HCT116 (cell line): Measurements from ENCODE around the gene ZNF197. TPM values are rescaled to one million over a fixed set of nuclear protein-coding genes. Genes with fewer than 3 reads are reported as not detected.

ENCODE experiments used
- ATAC-seq: fragments of 200-7000 bp; cut with Tn5 transposase; 2 replicates; pipeline ENCODE4 v1.9.1; 2020; ENCODE audit warnings: mild to moderate bottlenecking, moderate library complexity
- BruUV-seq: library from RNA; stranded (reverse); fragments of 400-500 nt; replicated peaks from 2 replicates; lab custom pipeline; 2021; lab: Mats Ljungman, UMichigan
- CTCF ChIA-PET: fragments of 300-600 bp; sonication (Branson Sonifier 250); formaldehyde crosslinking; loops from one replicate; lab custom pipeline; 2021; ENCODE audit warnings: antibody characterized with exemption; lab: Charles Lee
- POLR2A ChIA-PET: fragments of 300-600, 350-600 bp; sonication (Branson Sonifier 250); formaldehyde crosslinking; loops from one replicate; lab custom pipeline; 2021; ENCODE audit warnings: antibody characterized with exemption; lab: Charles Lee
- RAD21 ChIA-PET, 2 experiments: fragments of 300-600 bp; sonication (Branson Sonifier 250); formaldehyde crosslinking; loops; one replicate each; lab custom pipeline; 2023; ENCODE audit warnings: low total read pairs in 2 of 2; ENCODE audit not compliant: uncharacterized antibody in 2 of 2, unreplicated experiment in 2 of 2, low non-redundant PET in 1 of 2; lab: Charles Lee
- DNase-seq: peaks from one replicate; pipeline ENCODE4 v3.0.0-alpha.2; 2010; ENCODE audit warnings: low read depth, low spot score
- H2AFZ ChIP-seq: fragments of 200-600 bp; shearing (Covaris generic), sonication (generic); 2 replicates; pipeline ENCODE4 v1.6.1; 2017; ENCODE audit warnings: low read depth, mixed run types, mixed read lengths, antibody characterized with exemption, low read length; ENCODE audit not compliant: poor library complexity, severe bottlenecking
- H3K27ac ChIP-seq: 2 replicates; pipeline ENCODE4 v1.5.1; 2012; ENCODE audit warnings: low read depth, low read length
- H3K27me3 ChIP-seq: fragments of 200-600 bp; sonication (generic); 2 replicates; pipeline ENCODE4 v1.6.1; 2016; ENCODE audit warnings: mixed run types, low read length, mixed read lengths; ENCODE audit not compliant: insufficient read depth
- H3K36me3 ChIP-seq, 2 experiments: fragments of 200-500 bp in 1 of 2; fragments of 200-600 bp in 1 of 2; sonication (Bioruptor generic) in 1 of 2; sonication (generic) in 1 of 2; 2 replicates each; pipeline versions ENCODE4 v1.5.1 to v1.6.1; 2014 to 2016; ENCODE audit warnings: low read length in 2 of 2, inconsistent platforms in 1 of 2, mixed read lengths in 1 of 2, mixed run types in 1 of 2; ENCODE audit not compliant: insufficient read depth in 2 of 2, control insufficient read depth in 1 of 2
- H3K4me1 ChIP-seq, 2 experiments: fragments of 200-600 bp in 1 of 2; sonication (generic) in 1 of 2; 2 replicates each; pipeline versions ENCODE4 v1.5.1 to v1.6.1; 2012 to 2017; ENCODE audit warnings: low read length in 2 of 2, inconsistent platforms in 1 of 2, mild to moderate bottlenecking in 1 of 2, mixed read lengths in 1 of 2, mixed run types in 1 of 2, moderate library complexity in 1 of 2; ENCODE audit not compliant: insufficient read depth in 2 of 2, control insufficient read depth in 1 of 2
- H3K4me2 ChIP-seq: fragments of 200-600 bp; sonication (generic); 2 replicates; pipeline ENCODE4 v1.6.1; 2017; ENCODE audit warnings: mixed run types, low read length, mixed read lengths
- H3K4me3 ChIP-seq, 2 experiments: fragments of 200-600 bp in 1 of 2; sonication (generic) in 1 of 2; replicated peaks in 1 of 2; 2 replicates each; pipeline ENCODE4 v1.5.1; 2011 to 2016; ENCODE audit warnings: low read length in 2 of 2, control low read depth in 1 of 2, low read depth in 1 of 2, mild to moderate bottlenecking in 1 of 2, mixed read lengths in 1 of 2, mixed run types in 1 of 2
- H3K79me2 ChIP-seq: fragments of 200-600 bp; sonication (generic); 2 replicates; pipeline ENCODE4 v1.6.1; 2017; ENCODE audit warnings: mild to moderate bottlenecking, mixed run types, low read length, moderate library complexity, mixed read lengths; ENCODE audit not compliant: insufficient read depth
- H3K9ac ChIP-seq: fragments of 200-600 bp; sonication (generic); 2 replicates; pipeline ENCODE4 v1.6.1; 2016; ENCODE audit warnings: low read length, mixed read lengths
- H3K9me2 ChIP-seq: fragments of 200-600 bp; sonication (generic), shearing (Covaris generic); 2 replicates; pipeline ENCODE4 v1.6.1; 2017; ENCODE audit warnings: mixed run types, mild to moderate bottlenecking, moderate library complexity; ENCODE audit not compliant: insufficient read depth
- H3K9me3 ChIP-seq, 2 experiments: fragments of 200-500 bp in 1 of 2; fragments of 200-600 bp in 1 of 2; sonication (Bioruptor generic) in 1 of 2; sonication (generic) in 1 of 2; 2 replicates each; pipeline ENCODE4 v1.6.1; 2014 to 2017; ENCODE audit warnings: low read length in 2 of 2, mixed read lengths in 2 of 2, inconsistent platforms in 1 of 2, low read depth in 1 of 2, mild to moderate bottlenecking in 1 of 2, mixed run types in 1 of 2, moderate library complexity in 1 of 2; ENCODE audit not compliant: control insufficient read depth in 1 of 2, insufficient read depth in 1 of 2
- H4K20me1 ChIP-seq: fragments of 200-600 bp; sonication (generic), shearing (Covaris generic); 2 replicates; pipeline ENCODE4 v1.6.1; 2017; ENCODE audit warnings: mixed run types, mild to moderate bottlenecking, moderate library complexity; ENCODE audit not compliant: insufficient read depth
- ATF3 ChIP-seq: IDR thresholded peaks from 2 replicates; pipeline ENCODE4 v1.6.1; 2012
- CBX3 ChIP-seq: IDR thresholded peaks from 2 replicates; pipeline ENCODE4 v1.6.1; 2012; ENCODE audit warnings: low read depth
- CEBPB ChIP-seq: IDR thresholded peaks from 2 replicates; pipeline ENCODE4 v1.6.1; 2012; ENCODE audit warnings: low read depth
- EZH2 ChIP-seq: fragments of 200-600 bp; sonication (generic); IDR thresholded peaks from 2 replicates; pipeline ENCODE4 v1.6.1; 2017; ENCODE audit warnings: antibody characterized with exemption, mixed run types
- EZH2phosphoT487 ChIP-seq: fragments of 200-600 bp; IDR thresholded peaks from 2 replicates; pipeline ENCODE4 v1.6.1; 2018; ENCODE audit warnings: antibody characterized with exemption, borderline replicate concordance
- FOSL1 ChIP-seq: IDR thresholded peaks from 2 replicates; pipeline ENCODE4 v1.6.1; 2012; ENCODE audit warnings: low read depth
- POLR2AphosphoS5 ChIP-seq: IDR thresholded peaks from 2 replicates; pipeline ENCODE4 v1.6.1; 2011; ENCODE audit warnings: mild to moderate bottlenecking, low read depth, low read length, moderate library complexity
- REST ChIP-seq: IDR thresholded peaks from 2 replicates; pipeline ENCODE4 v1.6.1; 2012; ENCODE audit warnings: low read depth
- SRF ChIP-seq: IDR thresholded peaks from 2 replicates; pipeline ENCODE4 v1.6.1; 2012; ENCODE audit warnings: low read depth
- YY1 ChIP-seq: IDR thresholded peaks from 2 replicates; pipeline ENCODE4 v1.6.1; 2011; ENCODE audit warnings: low read length, low read depth, moderate library complexity, mild to moderate bottlenecking; ENCODE audit not compliant: insufficient replicate concordance; ENCODE audit errors: extremely low read depth
- ZBTB33 ChIP-seq: IDR thresholded peaks from 2 replicates; pipeline ENCODE4 v1.6.1; 2011; ENCODE audit warnings: mild to moderate bottlenecking, low read length, moderate library complexity; ENCODE audit not compliant: insufficient replicate concordance; ENCODE audit errors: extremely low read depth
- intact Hi-C: fragments of 100-400 bp; cut with micrococcal nuclease; formaldehyde crosslinking; loops from 2 replicates; pipeline ENCODE4 v1.10.0; 2022
- total RNA-seq: library from RNA; stranded (reverse); gene quantifications from one replicate; pipeline ENCODE4 v1.2.1, GENCODE V29; 2021; ENCODE audit not compliant: unreplicated experiment

ZNF197 gene
- total RNA-seq, 1 experiment from 2014 or later: 16.5 TPM

- DNase-seq (no peak), ATAC-seq (no peak)
- ChIA-PET POLR2A (no interaction called here), CTCF (no interaction called here), RAD21 (no interaction called here)
- no peaks in the 10 kb centered on the region for H3K27me3 ChIP-seq
- H3K4me2 ChIP-seq: no peak overlapping the region
- intact Hi-C loops: no loop called here
- H3K79me2 ChIP-seq: no peaks in the 10 kb centered on the region
- H3K9ac ChIP-seq: no peak overlapping the region
- H3K4me3 ChIP-seq: no peak overlapping the region
- no peaks in the 10 kb centered on the region for H3K4me1 ChIP-seq
- peaks cover 5% of the 10 kb centered on the region in 2 experiments; a peak in 2 of 4 replicates for H3K9me3 ChIP-seq
- BruUV-seq: no TSS peak
- H3K9me2 ChIP-seq: no peaks in the 10 kb centered on the region
- H3K36me3 ChIP-seq: no peaks in the 10 kb centered on the region
- TF ChIP-seq ATF3: no peak
- TF ChIP-seq POLR2AphosphoS5: no peak
- TF ChIP-seq YY1: no peak
- TF ChIP-seq CEBPB: no peak
- TF ChIP-seq SRF: no peak
- no peak for TF ChIP-seq EZH2phosphoT487
- TF ChIP-seq REST: no peak
- no peak for TF ChIP-seq CBX3
- TF ChIP-seq ZBTB33: no peak
- no peak for TF ChIP-seq EZH2
- no peak for TF ChIP-seq FOSL1
- no peak overlapping the region for H3K27ac ChIP-seq
- no peak overlapping the region for H2AFZ ChIP-seq
- no peaks in the 10 kb centered on the region for H4K20me1 ChIP-seq
Measured at GRCh38 chr3:44687898-44688297, 63.1 kb downstream of the ZNF197 start.

Other genes with a start within 250 kb of the ZNF197 start
- gene ZNF445, start 147.4 kb upstream of the ZNF197 start, total RNA-seq: 19.9 TPM
- not detected for gene ZKSCAN7, start 69.8 kb upstream of the ZNF197 start, total RNA-seq
- gene ZNF660, start 40.1 kb upstream of the ZNF197 start, total RNA-seq: not detected
- 7.9 TPM for gene ZNF35, start 23.7 kb downstream of the ZNF197 start, total RNA-seq
- gene ZNF502, start 87.6 kb downstream of the ZNF197 start, total RNA-seq: 1.5 TPM
- 0.12 TPM for gene ZNF501, start 104.6 kb downstream of the ZNF197 start, total RNA-seq
- gene KIAA1143, start 136.6 kb downstream of the ZNF197 start, total RNA-seq: 32.2 TPM
- gene KIF15, start 136.8 kb downstream of the ZNF197 start, total RNA-seq: 20.9 TPM
- 13.9 TPM for gene TMEM42, start 236.9 kb downstream of the ZNF197 start, total RNA-seq
- not detected for gene TGM4, start 249.6 kb downstream of the ZNF197 start, total RNA-seq